K562 (cell line): Measurements from ENCODE around the gene OTOP3. TPM values are rescaled to one million over a fixed set of nuclear protein-coding genes. Genes with fewer than 3 reads are reported as not detected.
A peak's percentile ranks its signal among the peaks of the same experiment; 100 is the strongest.

Source experiments
- CREB1 ChIP-seq, 2 experiments: sonication (generic) in 1 of 2; formaldehyde crosslinking in 1 of 2; IDR thresholded peaks; 2 replicates each; pipeline versions ENCODE4 v1.6.1 to v1.8.0; 2012 to 2022; ENCODE audit warnings: inconsistent platforms in 1 of 2, mild to moderate bottlenecking in 1 of 2, missing genetic modification reagents in 1 of 2, moderate library complexity in 1 of 2
- CREM ChIP-seq: IDR thresholded peaks from 2 replicates; pipeline ENCODE4 v1.6.1; 2014; ENCODE audit warnings: antibody characterized with exemption, low read depth
- GABPB1 ChIP-seq: sonication (generic); formaldehyde crosslinking; IDR thresholded peaks from 2 replicates; pipeline ENCODE4 v1.8.0; 2022; ENCODE audit warnings: mild to moderate bottlenecking, missing genetic modification reagents
- POLR2G ChIP-seq: fragments of 200-400 bp; formaldehyde crosslinking; IDR thresholded peaks from 2 replicates; pipeline ENCODE4 v1.6.1; 2017; ENCODE audit warnings: low read depth, mild to moderate bottlenecking, antibody characterized with exemption, low read length, moderate library complexity
- SP1 ChIP-seq: sonication (generic); formaldehyde crosslinking; IDR thresholded peaks from 2 replicates; pipeline ENCODE4 v1.8.1; 2022; ENCODE audit warnings: mild to moderate bottlenecking, missing genetic modification reagents
- SRSF9 ChIP-seq: fragments of 200-400 bp; formaldehyde crosslinking; IDR thresholded peaks from 2 replicates; pipeline ENCODE4 v1.6.1; 2017; ENCODE audit warnings: low read depth, low read length, borderline replicate concordance
- TBL1XR1 ChIP-seq, 2 experiments: IDR thresholded peaks; 2 replicates each; pipeline ENCODE4 v1.6.1; 2012; ENCODE audit warnings: improper control_type of control experiment in 2 of 2, low read length in 2 of 2, mild to moderate bottlenecking in 1 of 2
- ZBTB1 ChIP-seq: sonication (generic); formaldehyde crosslinking; IDR thresholded peaks from 2 replicates; pipeline ENCODE4 v1.8.1; 2023; ENCODE audit warnings: missing genetic modification reagents, low read depth, mild to moderate bottlenecking, borderline replicate concordance
- ZC3H4 ChIP-seq: sonication (generic); formaldehyde crosslinking; IDR thresholded peaks from 2 replicates; pipeline ENCODE4 v1.9.0; 2021; ENCODE audit warnings: missing genetic modification reagents, borderline replicate concordance
- ZFPM2 ChIP-seq: fragments of 250-450 bp; sonication (Bioruptor Pico); IDR thresholded peaks from 2 replicates; pipeline ENCODE4 v1.5.1; 2022; ENCODE audit warnings: mild to moderate bottlenecking
- polyA plus RNA-seq, 8 experiments: library from polyadenylated mRNA; depleted of rRNA in 4 of 8; stranded (reverse) in 5 of 8; unstranded in 3 of 8; fragments of >200 nt; fragmentation: Nextera tagmentation in 2 of 8; fragmentation: Illumina TruSeq in 1 of 8; extraction: Ambion mirVana in 2 of 8; extraction: Trizol in 1 of 8; gene quantifications; 2 replicates each; pipeline versions ENCODE4 v1.2.1 to v1.2.3, GENCODE V29; 2011 to 2014; ENCODE audit warnings: inconsistent platforms in 1 of 8, missing spikeins in 1 of 8
- total RNA-seq, 7 experiments: library from RNA; depleted of rRNA in 6 of 7; stranded (reverse); fragments of >200 nt in 6 of 7; fragmentation: Illumina TruSeq in 2 of 7; extraction: Trizol in 2 of 7; gene quantifications; 2 replicates each; pipeline versions ENCODE4 v1.2.1 to v1.2.3, GENCODE V29; 2011 to 2021; ENCODE audit warnings: low replicate concordance in 1 of 7
- TF ChIP-seq, protein P1 (sequence below), 2 experiments: IDR thresholded peaks; 2 replicates each; pipeline ENCODE4 v1.6.1; 2011; ENCODE audit warnings: borderline replicate concordance in 1 of 2, control low read depth in 1 of 2, low read depth in 1 of 2, low read length in 1 of 2, mild to moderate bottlenecking in 1 of 2, mixed read lengths in 1 of 2, moderate library complexity in 1 of 2; ENCODE audit not compliant: insufficient read depth in 1 of 2, insufficient read length in 1 of 2, poor library complexity in 1 of 2, severe bottlenecking in 1 of 2; ENCODE audit errors: extremely low read depth in 1 of 2
- TF ChIP-seq, protein P2 (sequence below): fragments of 200-800 bp; sonication (Bioruptor generic); IDR thresholded peaks from 2 replicates; pipeline ENCODE4 v1.6.1; 2017; ENCODE audit warnings: missing genetic modification characterization, missing compliant biosample characterization
- TF ChIP-seq, protein P3 (sequence below), 2 experiments: fragments of 200-800 bp in 1 of 2; sonication (Bioruptor generic) in 1 of 2; sonication (generic) in 1 of 2; formaldehyde crosslinking in 1 of 2; IDR thresholded peaks in 1 of 2; conservative IDR thresholded peaks in 1 of 2; 2 replicates each; pipeline versions ENCODE4 v1.5.0 to v1.6.1; 2016 to 2020; ENCODE audit warnings: missing compliant biosample characterization in 1 of 2, missing genetic modification characterization in 1 of 2, missing genetic modification reagents in 1 of 2

OTOP3 gene
- total and polyA plus RNA-seq, 9 of the 15 experiments (the other 6 are each of a cell fraction or from before 2014, with no cell fraction given) = not detected

DNA sequence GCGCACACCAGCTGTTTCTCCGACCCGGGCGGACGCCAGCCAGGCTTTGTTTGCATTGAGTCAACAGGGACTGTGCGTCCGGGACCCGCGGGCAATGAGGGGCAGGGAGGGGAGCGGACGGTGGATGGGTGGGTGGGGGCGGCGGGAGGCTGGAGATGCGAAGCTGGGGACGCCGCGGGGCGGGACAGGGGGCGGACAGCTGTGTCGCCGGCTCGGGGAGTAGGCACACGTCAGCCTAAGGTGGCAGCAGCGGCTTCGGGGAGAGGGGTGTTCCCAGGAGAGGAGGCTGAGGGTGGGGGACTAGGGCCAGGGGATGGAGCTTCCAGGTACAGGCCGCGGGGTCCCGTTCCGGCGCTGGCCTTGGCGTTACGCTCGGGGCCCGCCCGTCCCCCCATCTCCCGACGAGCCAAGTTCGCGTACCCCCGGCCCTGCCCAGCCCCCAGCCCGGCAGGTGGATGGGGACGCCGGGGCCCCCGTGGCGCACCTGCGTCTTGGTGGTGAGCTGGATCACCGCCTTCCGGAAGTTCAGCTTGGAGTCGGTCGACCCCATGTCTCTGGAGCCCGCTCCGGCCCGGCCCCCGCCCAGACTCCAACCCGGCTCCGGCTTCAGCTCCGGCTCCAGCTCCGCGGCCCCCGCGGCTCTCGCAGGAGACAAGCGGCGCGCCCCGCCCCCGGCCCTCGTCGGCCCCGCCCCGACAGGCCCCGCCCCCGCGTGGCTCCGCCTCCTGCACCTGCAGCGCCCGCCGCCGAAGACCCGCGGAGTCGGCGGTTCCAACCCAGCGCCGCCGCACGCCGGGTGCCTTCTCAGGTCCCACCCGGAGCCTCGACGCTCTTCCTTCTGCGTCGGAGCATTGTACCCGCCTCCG is 36.6 kb downstream of the OTOP3 start, which contains the start of gene HID1 (continued):
- TF ChIP-seq, protein P1, sequence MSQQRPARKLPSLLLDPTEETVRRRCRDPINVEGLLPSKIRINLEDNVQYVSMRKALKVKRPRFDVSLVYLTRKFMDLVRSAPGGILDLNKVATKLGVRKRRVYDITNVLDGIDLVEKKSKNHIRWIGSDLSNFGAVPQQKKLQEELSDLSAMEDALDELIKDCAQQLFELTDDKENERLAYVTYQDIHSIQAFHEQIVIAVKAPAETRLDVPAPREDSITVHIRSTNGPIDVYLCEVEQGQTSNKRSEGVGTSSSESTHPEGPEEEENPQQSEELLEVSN (IDR thresholded peaks at IDR 0.05; ENCODE audit: borderline replicate concordance in 1 of 2, extremely low read depth in 1 of 2, insufficient read depth in 1 of 2, insufficient read length in 1 of 2, low read depth in 1 of 2, low read length in 1 of 2, poor library complexity in 1 of 2, severe bottlenecking in 1 of 2) = peak in 1 of 2 experiments; percentile 41
- TF ChIP-seq POLR2G = peak; percentile 59
- TF ChIP-seq, protein P2, sequence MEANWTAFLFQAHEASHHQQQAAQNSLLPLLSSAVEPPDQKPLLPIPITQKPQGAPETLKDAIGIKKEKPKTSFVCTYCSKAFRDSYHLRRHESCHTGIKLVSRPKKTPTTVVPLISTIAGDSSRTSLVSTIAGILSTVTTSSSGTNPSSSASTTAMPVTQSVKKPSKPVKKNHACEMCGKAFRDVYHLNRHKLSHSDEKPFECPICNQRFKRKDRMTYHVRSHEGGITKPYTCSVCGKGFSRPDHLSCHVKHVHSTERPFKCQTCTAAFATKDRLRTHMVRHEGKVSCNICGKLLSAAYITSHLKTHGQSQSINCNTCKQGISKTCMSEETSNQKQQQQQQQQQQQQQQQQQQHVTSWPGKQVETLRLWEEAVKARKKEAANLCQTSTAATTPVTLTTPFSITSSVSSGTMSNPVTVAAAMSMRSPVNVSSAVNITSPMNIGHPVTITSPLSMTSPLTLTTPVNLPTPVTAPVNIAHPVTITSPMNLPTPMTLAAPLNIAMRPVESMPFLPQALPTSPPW (CRISPR knock-in tag) = peak; percentile 56; the same call in 1 of the 2 replicates
- no peak for TF ChIP-seq CREB1 (IDR thresholded peaks at IDR 0.05)
- 0 out of 2 replicates have a peak, but pooled peaks have one; percentile 5 for TF ChIP-seq CREB1 (CRISPR knock-in tag; IDR thresholded peaks at IDR 0.05)
- TF ChIP-seq, protein P3, sequence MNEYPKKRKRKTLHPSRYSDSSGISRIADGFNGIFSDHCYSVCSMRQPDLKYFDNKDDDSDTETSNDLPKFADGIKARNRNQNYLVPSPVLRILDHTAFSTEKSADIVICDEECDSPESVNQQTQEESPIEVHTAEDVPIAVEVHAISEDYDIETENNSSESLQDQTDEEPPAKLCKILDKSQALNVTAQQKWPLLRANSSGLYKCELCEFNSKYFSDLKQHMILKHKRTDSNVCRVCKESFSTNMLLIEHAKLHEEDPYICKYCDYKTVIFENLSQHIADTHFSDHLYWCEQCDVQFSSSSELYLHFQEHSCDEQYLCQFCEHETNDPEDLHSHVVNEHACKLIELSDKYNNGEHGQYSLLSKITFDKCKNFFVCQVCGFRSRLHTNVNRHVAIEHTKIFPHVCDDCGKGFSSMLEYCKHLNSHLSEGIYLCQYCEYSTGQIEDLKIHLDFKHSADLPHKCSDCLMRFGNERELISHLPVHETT (CRISPR knock-in tag; conservative IDR thresholded peaks at IDR 0.05 in 1 of 2, IDR thresholded peaks at IDR 0.05 in 1 of 2) = no peak
- TF ChIP-seq TBL1XR1 (IDR thresholded peaks at IDR 0.05; ENCODE audit: low read length in 2 of 2) = no peak
- TF ChIP-seq SP1 (CRISPR knock-in tag) = peak; percentile 25; the same call in 1 of the 2 replicates
- TF ChIP-seq CREM = 0 out of 2 replicates have a peak, but pooled peaks have one; percentile 1
- peak; percentile 47; the same call in 1 of the 2 replicates for TF ChIP-seq GABPB1
- 0 out of 2 replicates have a peak, but pooled peaks have one; percentile 28 for TF ChIP-seq ZBTB1 (CRISPR knock-in tag)
- TF ChIP-seq SRSF9 = no peak
- no peak for TF ChIP-seq ZFPM2 (CRISPR knock-in tag)
- TF ChIP-seq ZC3H4 = no peak
